Measurements from ENCODE around the gene NFATC2IP. TPM values are rescaled to one million over a fixed set of nuclear protein-coding genes. Genes with fewer than 3 reads are reported as not detected.

The NFATC2IP gene
- total and polyA plus RNA-seq, 2 of the 8 experiments (the other 6 are each of a cell fraction or from before 2014, with no cell fraction given) = 54.4 to 71.5 TPM

DNA sequence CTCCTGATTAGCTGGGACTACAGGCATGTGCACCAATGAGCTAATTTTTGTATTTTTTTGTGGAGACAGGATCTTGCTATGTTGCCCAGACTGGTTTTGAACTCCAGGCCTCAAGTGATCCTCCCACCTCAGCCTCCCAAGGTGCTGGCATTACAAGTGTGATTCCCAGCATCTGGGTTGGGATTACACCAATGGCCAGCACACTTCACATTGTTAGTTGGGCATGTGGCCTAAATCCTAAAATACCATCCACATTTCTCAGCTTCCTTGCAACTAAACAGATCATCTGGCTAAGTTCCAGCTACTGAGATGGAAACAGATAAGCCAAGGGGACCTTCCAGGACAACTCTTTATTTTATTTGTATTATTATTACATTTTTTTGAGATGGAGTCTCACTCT, 35.6 kb upstream of the NFATC2IP start:
- H3K27me3 ChIP-seq (replicated peaks in 1 of 4; ENCODE audit: control insufficient read depth in 3 of 4, extremely low read depth in 1 of 4, insufficient read depth in 3 of 4, low read length in 3 of 4) = no peaks in the 10 kb centered on the region
- no peak overlapping the region for H4K5ac ChIP-seq (ENCODE audit: insufficient read length, low read depth, low read length)
- no peak overlapping the region for H3K9ac ChIP-seq (replicated peaks in 1 of 4; ENCODE audit: extremely low read depth in 1 of 4, low read depth in 3 of 4, low read length in 3 of 4)
- no peak overlapping the region for H4K8ac ChIP-seq (ENCODE audit: extremely low read depth, insufficient read depth, low read length)
- no peak overlapping the region for H3K4ac ChIP-seq (replicated peaks; ENCODE audit: insufficient read length, low read depth, low read length)
- DNase-seq (ENCODE audit: low read depth in 1 of 2, low spot score in 2 of 2) (no peak), FAIRE-seq (no peak)
- no peak overlapping the region for H2BK20ac ChIP-seq (ENCODE audit: low read length)
- ChIA-PET CTCF (ENCODE audit: partially characterized antibody) (interaction anchor here (1.0 to 3.1 kb wide), 6 partner anchors 8 to 45 kb away, joined by 3 to 15 read pairs (median 4); no protein-coding TSS in a partner anchor), POLR2A (ENCODE audit: partially characterized antibody) (interaction anchor here (0.7 to 1.7 kb wide), 4 partner anchors 9 to 51 kb away, joined by 3 to 5 read pairs (median 4); no protein-coding TSS in a partner anchor)
- no peak overlapping the region for H2BK15ac ChIP-seq (ENCODE audit: low read length)
- no peak overlapping the region for H2BK5ac ChIP-seq (ENCODE audit: low read depth, low read length)
- H3K4me3 ChIP-seq (ENCODE audit: extremely low read depth in 1 of 4, insufficient read depth in 2 of 4, low read depth in 3 of 4, low read length in 4 of 4) = no peak overlapping the region
- H3K9me3 ChIP-seq (ENCODE audit: insufficient read depth in 2 of 2, low read depth in 1 of 2, low read length in 1 of 2) = no peaks in the 10 kb centered on the region
- H2BK12ac ChIP-seq (ENCODE audit: low read depth, low read length) = no peak overlapping the region
- H2AFZ ChIP-seq (ENCODE audit: low read length) = no peak overlapping the region
- no peak overlapping the region for H4K91ac ChIP-seq (replicated peaks; ENCODE audit: insufficient read length, low read length)
- no peak overlapping the region for H3K14ac ChIP-seq (ENCODE audit: insufficient read length)
- no peak overlapping the region for H3K27ac ChIP-seq (ENCODE audit: low read depth, low read length)
- H3K79me2 ChIP-seq (ENCODE audit: control insufficient read depth in 1 of 2, insufficient read depth in 2 of 2, low read length in 2 of 2) = no peaks in the 10 kb centered on the region
- H3K79me1 ChIP-seq (ENCODE audit: low read depth, low read length) = no peaks in the 10 kb centered on the region
- no peak overlapping the region for H3K4me2 ChIP-seq (ENCODE audit: insufficient read depth in 1 of 2, low read depth in 2 of 2, low read length in 2 of 2)
- peaks cover 0 to 2% of the 10 kb centered on the region in 2 experiments for H4K20me1 ChIP-seq (replicated peaks in 1 of 2; ENCODE audit: control insufficient read depth in 1 of 2, insufficient read depth in 2 of 2, low read length in 2 of 2)
- H2AK5ac ChIP-seq (ENCODE audit: low read depth, low read length) = no peak overlapping the region
- H3K4me1 ChIP-seq (replicated peaks in 1 of 4; ENCODE audit: control insufficient read depth in 3 of 4, insufficient read depth in 4 of 4, low read length in 3 of 4) = no peaks in the 10 kb centered on the region
- no peak overlapping the region for H3K18ac ChIP-seq (ENCODE audit: extremely low read depth, low read length)
- peaks cover 0 to 9% (median 5%) of the 10 kb centered on the region in 4 experiments; a peak in 4 of 8 replicates for H3K36me3 ChIP-seq (ENCODE audit: control insufficient read depth in 2 of 4, insufficient read depth in 4 of 4, low read length in 3 of 4)
- no peak overlapping the region for H3K23ac ChIP-seq (ENCODE audit: insufficient read length)
- no peak overlapping the region for H3K56ac ChIP-seq (replicated peaks; ENCODE audit: insufficient read length, low read depth, low read length)
- TF ChIP-seq BCL11A (IDR thresholded peaks at IDR 0.05; ENCODE audit: low read depth in 2 of 2, low read length in 2 of 2) (no peak), RBBP5 (IDR thresholded peaks at IDR 0.05; ENCODE audit: borderline replicate concordance, low read depth, low read length) (no peak), PHF8 (conservative IDR thresholded peaks at IDR 0.05; ENCODE audit: low read depth, low read length) (no peak), SIRT6 (IDR thresholded peaks at IDR 0.05; ENCODE audit: low read length) (no peak), TBP (IDR thresholded peaks at IDR 0.05; ENCODE audit: low read depth, low read length) (no peak), TEAD4 (IDR thresholded peaks at IDR 0.05; ENCODE audit: low read depth, low read length) (no peak), CBX8 (IDR thresholded peaks at IDR 0.05; ENCODE audit: borderline replicate concordance, low read depth, low read length) (no peak), GABPA (IDR thresholded peaks at IDR 0.05; ENCODE audit: borderline replicate concordance, insufficient read depth, low read length) (no peak), CHD1 (IDR thresholded peaks at IDR 0.05; ENCODE audit: low read depth, low read length) (no peak), TCF12 (IDR thresholded peaks at IDR 0.05; ENCODE audit: low read depth, low read length) (no peak), YY1 (IDR thresholded peaks at IDR 0.05; ENCODE audit: low read depth, low read length) (no peak), POLR2AphosphoS5 (IDR thresholded peaks at IDR 0.05; ENCODE audit: low read depth, low read length) (no peak)
- TF ChIP-seq, protein P1, sequence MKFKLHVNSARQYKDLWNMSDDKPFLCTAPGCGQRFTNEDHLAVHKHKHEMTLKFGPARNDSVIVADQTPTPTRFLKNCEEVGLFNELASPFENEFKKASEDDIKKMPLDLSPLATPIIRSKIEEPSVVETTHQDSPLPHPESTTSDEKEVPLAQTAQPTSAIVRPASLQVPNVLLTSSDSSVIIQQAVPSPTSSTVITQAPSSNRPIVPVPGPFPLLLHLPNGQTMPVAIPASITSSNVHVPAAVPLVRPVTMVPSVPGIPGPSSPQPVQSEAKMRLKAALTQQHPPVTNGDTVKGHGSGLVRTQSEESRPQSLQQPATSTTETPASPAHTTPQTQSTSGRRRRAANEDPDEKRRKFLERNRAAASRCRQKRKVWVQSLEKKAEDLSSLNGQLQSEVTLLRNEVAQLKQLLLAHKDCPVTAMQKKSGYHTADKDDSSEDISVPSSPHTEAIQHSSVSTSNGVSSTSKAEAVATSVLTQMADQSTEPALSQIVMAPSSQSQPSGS (IDR thresholded peaks at IDR 0.05; ENCODE audit: low read length) = no peak
- no peak overlapping the region for H2BK120ac ChIP-seq (replicated peaks; ENCODE audit: low read depth, low read length)
- no peaks in the 10 kb centered on the region for H3K23me2 ChIP-seq (ENCODE audit: low read depth, low read length)

Data from H1 (cell line).